ENCODE data around the gene HIVEP2. TPM values are rescaled to one million over a fixed set of nuclear protein-coding genes. Genes with fewer than 3 reads are reported as not detected.

HIVEP2 gene
- total RNA-seq, 1 donor from 2014 or later: 11.7 TPM

GRCh38 chr6:142918339-142919042, 26.5 kb downstream of the HIVEP2 start:
- Mint-ChIP-seq H3K9me3 (ENCODE audit: low read depth) (no peaks in the 10 kb centered on the region), H3K4me1 (ENCODE audit: low read depth) (peaks cover 16% of the 10 kb centered on the region), H3K36me3 (ENCODE audit: low read depth) (peaks cover 3% of the 10 kb centered on the region), H3K4me3 (ENCODE audit: unreplicated experiment) (no peak overlapping the region), H3K27ac (ENCODE audit: unreplicated experiment) (peak overlapping the region; percentile 49), H3K27me3 (ENCODE audit: low read depth) (no peaks in the 10 kb centered on the region)
- no peak for TF ChIP-seq CTCF (IDR thresholded peaks at IDR 0.05)
- DNase-seq (ENCODE audit: low spot score): no peak

- H3K27ac Mint-ChIP-seq (ENCODE audit: unreplicated experiment): no peak overlapping the region
- H3K4me3 Mint-ChIP-seq (ENCODE audit: unreplicated experiment): no peak overlapping the region
- no peaks in the 10 kb centered on the region for H3K27me3 Mint-ChIP-seq (ENCODE audit: low read depth)
- H3K9me3 Mint-ChIP-seq (ENCODE audit: low read depth): no peaks in the 10 kb centered on the region
- peaks cover 16% of the 10 kb centered on the region for H3K4me1 Mint-ChIP-seq (ENCODE audit: low read depth)
- peaks cover 7% of the 10 kb centered on the region for H3K36me3 Mint-ChIP-seq (ENCODE audit: low read depth)
- no peak for DNase-seq (ENCODE audit: low spot score)
- TF ChIP-seq CTCF (IDR thresholded peaks at IDR 0.05): no peak
Observed at GRCh38 chr6:142916881-142917280, 28.1 kb downstream of the HIVEP2 start.

GRCh38 chr6:142914937-142915697, 29.9 kb downstream of the HIVEP2 start:
- no peak for DNase-seq (ENCODE audit: low spot score)
- no peaks in the 10 kb centered on the region for H3K9me3 Mint-ChIP-seq (ENCODE audit: low read depth)
- TF ChIP-seq CTCF (IDR thresholded peaks at IDR 0.05): no peak
- H3K4me3 Mint-ChIP-seq (ENCODE audit: unreplicated experiment): no peak overlapping the region
- H3K4me1 Mint-ChIP-seq (ENCODE audit: low read depth): peaks cover 16% of the 10 kb centered on the region
- H3K36me3 Mint-ChIP-seq (ENCODE audit: low read depth): peaks cover 7% of the 10 kb centered on the region
- no peaks in the 10 kb centered on the region for H3K27me3 Mint-ChIP-seq (ENCODE audit: low read depth)
- H3K27ac Mint-ChIP-seq (ENCODE audit: unreplicated experiment): no peak overlapping the region

- Mint-ChIP-seq H3K27me3 (ENCODE audit: low read depth) (no peaks in the 10 kb centered on the region), H3K4me3 (ENCODE audit: unreplicated experiment) (no peak overlapping the region), H3K27ac (ENCODE audit: unreplicated experiment) (no peak overlapping the region), H3K4me1 (ENCODE audit: low read depth) (peaks cover 13% of the 10 kb centered on the region), H3K36me3 (ENCODE audit: low read depth) (peaks cover 7% of the 10 kb centered on the region), H3K9me3 (ENCODE audit: low read depth) (no peaks in the 10 kb centered on the region)
- no peak for TF ChIP-seq CTCF (IDR thresholded peaks at IDR 0.05)
- no peak for DNase-seq (ENCODE audit: low spot score)
Observed at GRCh38 chr6:142914369-142914768, 30.6 kb downstream of the HIVEP2 start.

- DNase-seq (ENCODE audit: low spot score): no peak
- Mint-ChIP-seq H3K9me3 (ENCODE audit: low read depth) (no peaks in the 10 kb centered on the region), H3K4me1 (ENCODE audit: low read depth) (peaks cover 5% of the 10 kb centered on the region), H3K4me3 (ENCODE audit: unreplicated experiment) (no peak overlapping the region), H3K27ac (ENCODE audit: unreplicated experiment) (no peak overlapping the region), H3K36me3 (ENCODE audit: low read depth) (peaks cover 7% of the 10 kb centered on the region), H3K27me3 (ENCODE audit: low read depth) (no peaks in the 10 kb centered on the region)
- TF ChIP-seq CTCF (IDR thresholded peaks at IDR 0.05): no peak
Observed at GRCh38 chr6:142913511-142914047, 31.4 kb downstream of the HIVEP2 start.

All from chondrocyte (in vitro differentiated cells).